NCI-H1694 (cell line): ENCODE results near the gene RNF13.

ENCODE experiments used
- DNase-seq: peaks from one replicate; lab custom pipeline; 2025; lab: John Stamatoyannopoulos, UW

Gene RNF13

GRCh38 chr3:149998946-149999345, 185.9 kb downstream of the RNF13 start:
- no peak for DNase-seq

- peak; percentile 15 for DNase-seq
These were observed 186.4 kb downstream of the RNF13 start for GRCh38 chr3:149999421-149999820.

GRCh38 chr3:150000641-150001040, 187.6 kb downstream of the RNF13 start:
- DNase-seq: no peak

- DNase-seq: no peak
These were observed 192.5 kb downstream of the RNF13 start for GRCh38 chr3:150005243-150006112.

- no peak for DNase-seq
These were observed 193.8 kb downstream of the RNF13 start for GRCh38 chr3:150006794-150007193.
